PC-3 (cell line): ENCODE data around the gene TMPRSS3. TPM values are rescaled to one million over a fixed set of nuclear protein-coding genes. Genes with fewer than 3 reads are reported as not detected.

Source experiments
- ATAC-seq: fragments of 200-7000 bp; cut with Tn5 transposase; 2 replicates; pipeline ENCODE4 v1.9.1; 2020; ENCODE audit warnings: mild to moderate bottlenecking, moderate library complexity
- BruUV-seq: library from RNA; stranded (reverse); fragments of 400-500 nt; replicated peaks from 2 replicates; lab custom pipeline; 2021; lab: Mats Ljungman, UMichigan
- CTCF ChIA-PET: fragments of 300-600 bp; sonication (Branson Sonifier 250); formaldehyde crosslinking; loops from one replicate; lab custom pipeline; 2022; ENCODE audit warnings: antibody characterized with exemption; lab: Charles Lee
- POLR2A ChIA-PET: fragments of 300-600 bp; sonication (Branson Sonifier 250); formaldehyde crosslinking; loops from one replicate; lab custom pipeline; 2022; ENCODE audit warnings: antibody characterized with exemption; ENCODE audit not compliant: unreplicated experiment; lab: Charles Lee
- DNase-seq: peaks from one replicate; pipeline ENCODE4 v3.0.0-alpha.2; 2015
- H2AFZ ChIP-seq: fragments of 300-600 bp; sonication (generic); 2 replicates; pipeline ENCODE4 v1.6.0; 2016; ENCODE audit warnings: antibody characterized with exemption, low read length
- H3F3A ChIP-seq: fragments of 300-600 bp; sonication (generic); one replicate; pipeline ENCODE4 v1.6.0; 2017; ENCODE audit warnings: antibody characterized with exemption, low read length, control low read depth, mild to moderate bottlenecking; ENCODE audit not compliant: unreplicated experiment
- H3K27ac ChIP-seq: fragments of 300-600 bp; sonication (generic); 2 replicates; pipeline ENCODE4 v1.5.1; 2016; ENCODE audit warnings: mild to moderate bottlenecking, low read length
- H3K27me3 ChIP-seq: fragments of 300-600 bp; sonication (generic); 2 replicates; pipeline ENCODE4 v1.6.1; 2016; ENCODE audit warnings: low read length, mixed read lengths
- H3K36me3 ChIP-seq: fragments of 300-600 bp; sonication (generic); 2 replicates; pipeline ENCODE4 v1.6.1; 2016; ENCODE audit warnings: low read depth, mixed run types, low read length, mixed read lengths
- H3K4me1 ChIP-seq: fragments of 300-600 bp; sonication (generic); 2 replicates; pipeline ENCODE4 v1.5.1; 2016; ENCODE audit warnings: low read length; ENCODE audit not compliant: insufficient read depth
- H3K4me2 ChIP-seq: fragments of 300-600 bp; sonication (generic); 2 replicates; pipeline ENCODE4 v1.6.0; 2016; ENCODE audit warnings: low read length
- H3K4me3 ChIP-seq: fragments of 300-600 bp; sonication (generic); 2 replicates; pipeline ENCODE4 v1.5.1; 2016; ENCODE audit warnings: mild to moderate bottlenecking, low read length, mixed read lengths
- H3K79me2 ChIP-seq: fragments of 300-600 bp; sonication (generic); 2 replicates; pipeline ENCODE4 v1.6.1; 2017; ENCODE audit warnings: low read length, mixed read lengths
- H3K9ac ChIP-seq: fragments of 300-600 bp; sonication (generic); 2 replicates; pipeline ENCODE4 v1.6.0; 2016; ENCODE audit warnings: mild to moderate bottlenecking, low read length
- H3K9me2 ChIP-seq: fragments of 300-600 bp; sonication (generic); replicated peaks from 2 replicates; pipeline ENCODE4 v1.6.1; 2016; ENCODE audit warnings: mixed run types, low read length, mixed read lengths
- H3K9me3 ChIP-seq: fragments of 300-600 bp; sonication (generic); 2 replicates; pipeline ENCODE4 v1.6.1; 2016; ENCODE audit warnings: low read length, mixed read lengths
- H4K20me1 ChIP-seq: fragments of 300-600 bp; sonication (generic); 2 replicates; pipeline ENCODE4 v1.6.1; 2016; ENCODE audit warnings: low read length, mixed read lengths
- CTCF ChIP-seq: fragments of 300-600 bp; sonication (generic); conservative IDR thresholded peaks from 2 replicates; pipeline ENCODE4 v1.5.1; 2017; ENCODE audit warnings: antibody characterized with exemption, low read depth, mild to moderate bottlenecking, low read length
- EZH2 ChIP-seq: fragments of 300-600 bp; sonication (generic); IDR thresholded peaks from one replicate; pipeline ENCODE4 v1.6.1; 2017; ENCODE audit warnings: antibody characterized with exemption, mild to moderate bottlenecking, low read length; ENCODE audit not compliant: unreplicated experiment
- EZH2phosphoT487 ChIP-seq: fragments of 300-600 bp; sonication (generic); IDR thresholded peaks from 2 replicates; pipeline ENCODE4 v1.6.1; 2018; ENCODE audit warnings: mild to moderate bottlenecking, antibody characterized with exemption, low read length, borderline replicate concordance
- intact Hi-C: fragments of 100-400 bp; cut with micrococcal nuclease; formaldehyde crosslinking; loops from 2 replicates; pipeline ENCODE4 v1.9.0; 2023
- total RNA-seq: library from RNA; depleted of rRNA; stranded (reverse); fragments of >200 nt; gene quantifications from 2 replicates; pipeline ENCODE4 v1.2.3, GENCODE V29; 2014

Gene TMPRSS3
- total RNA-seq, 1 experiment from 2014 or later = not detected

- Histone ChIP-seq H3K4me1 (no peaks in the 10 kb centered on the region), H3K27me3 (no peaks in the 10 kb centered on the region), H3K27ac (no peak overlapping the region), H3K4me2 (no peak overlapping the region), H3K79me2 (no peaks in the 10 kb centered on the region), H3F3A (no peaks in the 10 kb centered on the region), H2AFZ (no peak overlapping the region), H3K9me3 (no peaks in the 10 kb centered on the region), H3K36me3 (no peaks in the 10 kb centered on the region), H4K20me1 (no peaks in the 10 kb centered on the region), H3K4me3 (no peak overlapping the region), H3K9ac (no peak overlapping the region), H3K9me2 (no peaks in the 10 kb centered on the region)
- BruUV-seq = no TSS peak
- ATAC-seq = no peak
- ChIA-PET CTCF (no interaction called here), POLR2A (no interaction called here)
- DNase-seq = no peak
- TF ChIP-seq EZH2phosphoT487 (no peak), CTCF (no peak), EZH2 (no peak)
- intact Hi-C loops = no loop called here
Observed at GRCh38 chr21:42443876-42444744, 48.3 kb upstream of the TMPRSS3 start.

DNA sequence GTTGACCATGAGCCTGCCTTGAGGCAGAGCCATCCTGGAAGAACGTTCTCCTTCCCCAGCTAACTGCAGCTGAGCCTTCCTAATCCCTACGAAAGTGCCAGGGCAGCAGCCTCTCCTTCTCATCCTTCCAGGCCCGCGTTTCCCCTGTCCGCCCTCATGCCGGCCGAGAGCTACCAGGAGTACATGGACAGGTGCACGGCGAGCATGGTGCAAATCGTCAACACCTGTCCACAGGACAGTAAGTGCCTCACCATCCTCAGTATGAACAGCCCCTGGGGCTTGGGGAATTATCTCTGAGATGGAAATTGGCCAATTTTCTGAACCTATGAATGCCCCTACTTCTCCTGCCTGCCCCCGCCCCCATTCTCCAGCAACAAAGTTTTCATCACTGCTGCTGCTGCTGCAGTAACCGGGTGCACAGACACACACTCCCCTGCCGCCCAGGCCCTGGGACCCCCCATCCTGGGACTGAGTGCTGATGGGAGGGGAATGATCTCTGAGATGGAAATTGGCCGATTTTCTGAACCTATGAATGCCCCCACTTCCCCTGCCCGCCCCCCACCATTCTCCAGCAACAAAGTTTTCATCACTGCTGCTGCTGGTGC, 47.4 kb upstream of the TMPRSS3 start:
- H3K9me3 ChIP-seq = no peaks in the 10 kb centered on the region
- no peak overlapping the region for H3K27ac ChIP-seq
- no peak for ATAC-seq
- no peaks in the 10 kb centered on the region for H3K27me3 ChIP-seq
- no peaks in the 10 kb centered on the region for H3K36me3 ChIP-seq
- no peaks in the 10 kb centered on the region for H3K79me2 ChIP-seq
- no peaks in the 10 kb centered on the region for H3K4me1 ChIP-seq
- no peaks in the 10 kb centered on the region for H3K9me2 ChIP-seq
- H3K4me3 ChIP-seq = no peak overlapping the region
- BruUV-seq = no TSS peak
- intact Hi-C loops = no loop called here
- CTCF ChIA-PET = no interaction called here
- H3K4me2 ChIP-seq = no peak overlapping the region
- no peak overlapping the region for H3K9ac ChIP-seq
- H4K20me1 ChIP-seq = no peaks in the 10 kb centered on the region
- H3F3A ChIP-seq = no peaks in the 10 kb centered on the region
- TF ChIP-seq EZH2phosphoT487 (no peak), CTCF (no peak), EZH2 (no peak)
- POLR2A ChIA-PET = no interaction called here
- no peak for DNase-seq
- no peak overlapping the region for H2AFZ ChIP-seq

GRCh38 chr21:42441963-42442362, 46.1 kb upstream of the TMPRSS3 start:
- Histone ChIP-seq H3F3A (no peaks in the 10 kb centered on the region), H3K9me2 (no peaks in the 10 kb centered on the region), H3K27me3 (no peaks in the 10 kb centered on the region), H3K4me3 (no peak overlapping the region), H3K9me3 (no peaks in the 10 kb centered on the region), H3K27ac (no peak overlapping the region), H2AFZ (no peak overlapping the region), H4K20me1 (no peaks in the 10 kb centered on the region), H3K9ac (no peak overlapping the region), H3K36me3 (no peaks in the 10 kb centered on the region), H3K4me1 (no peaks in the 10 kb centered on the region), H3K79me2 (no peaks in the 10 kb centered on the region), H3K4me2 (no peak overlapping the region)
- DNase-seq = no peak
- intact Hi-C loops = no loop called here
- ChIA-PET POLR2A (no interaction called here), CTCF (no interaction called here)
- BruUV-seq = no TSS peak
- TF ChIP-seq EZH2phosphoT487 (no peak), EZH2 (no peak), CTCF (no peak)
- no peak for ATAC-seq
